Measurements from ENCODE around the gene HPD.
"Not testable (repeated sequence)": the region's sequence is repeated elsewhere in the genome, so short reads cannot be mapped to it uniquely, and the experiment has no call there.

Gene HPD

DNA sequence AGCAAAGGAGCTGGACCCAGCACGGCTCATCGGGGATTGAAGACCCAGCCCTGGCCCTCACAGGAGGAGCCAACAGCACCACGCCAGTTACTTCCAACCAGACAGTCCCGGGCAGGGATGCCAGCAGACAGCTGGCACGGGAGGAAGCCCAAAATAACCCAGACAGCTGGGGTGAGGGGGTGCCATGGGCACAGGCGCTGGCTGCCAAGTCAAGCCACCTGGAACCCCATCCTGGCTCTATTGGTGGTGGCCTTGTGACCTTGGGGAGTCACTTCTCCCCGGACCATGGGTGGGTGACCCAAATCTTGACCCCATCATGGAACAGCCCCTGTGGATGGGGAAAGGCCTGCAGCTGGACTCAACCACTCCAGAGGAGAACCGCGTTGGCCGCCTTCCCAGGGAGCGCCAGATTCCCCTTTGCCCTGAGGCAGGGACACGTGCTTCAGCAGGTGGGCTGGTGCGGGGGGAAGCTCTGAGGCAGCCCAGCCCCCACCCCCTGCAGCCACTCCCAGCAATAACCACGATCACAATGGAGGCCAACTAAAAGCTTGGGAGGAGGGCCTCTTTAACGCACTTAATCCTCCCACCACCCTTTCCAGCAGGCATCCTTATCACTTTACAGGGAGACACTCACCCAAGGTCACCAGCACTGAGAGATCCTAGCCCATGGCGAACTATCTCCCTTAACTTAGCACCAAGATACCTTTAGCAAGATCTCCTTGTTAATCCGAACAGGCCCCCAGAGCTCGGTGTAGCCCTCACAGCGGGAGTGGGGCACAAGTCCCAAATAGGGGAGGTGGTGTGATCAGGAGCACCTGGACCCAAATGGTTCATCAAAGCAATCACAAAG is 60.5 kb downstream of the HPD start:
- peak; percentile 85 for DNase-seq

- peak; percentile 73 for DNase-seq
Measured at GRCh38 chr12:121796855-121797751, 61.6 kb downstream of the HPD start.

GRCh38 chr12:121795034-121795968 is 63.4 kb downstream of the HPD start:
- DNase-seq = peak; percentile 42

DNA sequence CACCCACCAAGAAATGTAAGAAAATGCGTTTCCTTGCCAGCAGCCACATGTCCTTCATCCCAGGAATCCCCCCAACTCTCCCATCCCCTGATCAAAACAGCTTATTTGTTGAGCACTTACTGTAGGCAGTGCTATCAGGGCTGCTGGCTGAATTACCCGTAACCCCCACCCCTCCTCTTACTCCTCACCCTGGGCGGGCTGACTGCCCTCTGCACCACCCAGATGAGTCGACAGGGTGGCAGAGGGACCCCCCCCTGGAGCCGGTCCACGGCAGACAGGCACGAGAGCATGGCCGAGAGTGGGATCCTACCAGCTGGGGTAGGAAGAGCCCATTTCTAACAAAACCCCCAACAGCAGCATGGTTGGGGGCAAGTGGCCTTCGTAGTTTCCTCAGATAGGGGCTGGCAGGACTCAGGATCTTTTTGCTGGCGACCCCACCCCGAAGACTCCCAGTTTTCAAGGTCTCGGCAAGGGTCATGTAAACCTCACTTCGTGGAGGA is 64.1 kb downstream of the HPD start:
- no peak for DNase-seq

GRCh38 chr12:121793838-121794533 is 64.7 kb downstream of the HPD start:
- peak; percentile 83 for DNase-seq

DNA sequence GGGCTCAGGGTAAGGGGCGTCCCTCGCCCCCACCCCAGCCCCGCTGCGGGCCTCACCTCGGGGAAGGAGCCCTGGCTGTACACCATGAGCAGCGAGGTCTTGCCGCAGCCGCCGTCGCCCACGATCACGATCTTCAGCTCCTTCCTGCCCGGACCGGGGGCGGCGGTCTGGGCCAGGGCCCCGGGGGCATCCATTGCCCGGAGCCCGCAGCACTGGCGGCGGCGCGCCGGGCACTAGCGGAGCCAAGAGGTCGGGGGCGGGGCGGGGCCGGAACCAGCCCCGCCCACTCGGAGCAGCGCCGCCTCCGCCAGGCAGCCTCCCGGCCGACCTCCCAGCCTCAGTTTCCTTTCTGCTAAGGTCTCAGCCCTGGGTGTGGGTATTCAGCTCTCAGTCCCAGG is 65.2 kb downstream of the HPD start, which contains the start of gene RHOF:
TSS of gene RHOF (minus strand) at position 249 of the 398 bp plus-strand sequence. CDS start at position 194, 55 bp downstream.
- DNase-seq = no peak

DNA sequence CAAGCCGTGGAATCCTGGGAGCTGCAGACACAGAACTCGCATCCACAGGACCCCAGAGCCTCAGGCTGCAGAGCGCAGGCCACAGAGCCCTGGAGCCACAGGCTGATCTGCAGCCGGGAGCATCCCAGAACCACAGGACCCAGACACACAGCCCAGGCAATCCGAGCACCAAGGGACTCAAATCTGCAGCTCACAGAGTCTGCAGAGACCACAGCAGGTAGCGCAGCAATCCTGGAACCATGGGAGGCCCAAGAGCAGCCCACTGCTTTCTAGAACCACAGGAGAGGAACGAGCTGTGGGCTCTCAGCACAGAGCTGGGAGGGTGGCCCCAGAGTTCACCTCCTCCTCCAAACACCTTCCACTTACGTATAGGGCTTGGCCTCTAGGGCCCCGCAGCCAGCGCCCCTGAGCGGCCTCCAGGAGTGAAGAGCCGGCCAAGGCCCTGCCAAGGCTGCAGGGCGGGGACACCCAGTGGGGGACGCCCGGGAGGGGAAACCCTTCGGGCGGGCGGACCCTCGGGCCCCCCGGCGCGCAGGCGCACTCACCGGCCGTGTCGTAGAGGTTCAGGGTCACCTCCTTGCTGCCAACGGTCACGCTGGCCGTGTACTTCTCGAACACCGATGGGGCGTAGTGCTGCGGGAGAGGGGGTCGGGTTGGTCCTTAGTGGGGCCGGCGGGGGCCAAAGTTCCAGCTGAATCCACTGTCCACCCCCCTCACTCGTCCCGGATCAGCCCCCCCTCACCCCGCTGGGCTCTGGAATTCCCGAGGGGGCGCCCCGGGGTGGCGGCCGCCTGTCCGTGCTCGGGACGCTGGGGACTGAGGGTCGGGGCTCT is 65.8 kb downstream of the HPD start:
- no peak for DNase-seq

- DNase-seq = no peak
Measured at GRCh38 chr12:121791671-121792551, 66.7 kb downstream of the HPD start.

DNA sequence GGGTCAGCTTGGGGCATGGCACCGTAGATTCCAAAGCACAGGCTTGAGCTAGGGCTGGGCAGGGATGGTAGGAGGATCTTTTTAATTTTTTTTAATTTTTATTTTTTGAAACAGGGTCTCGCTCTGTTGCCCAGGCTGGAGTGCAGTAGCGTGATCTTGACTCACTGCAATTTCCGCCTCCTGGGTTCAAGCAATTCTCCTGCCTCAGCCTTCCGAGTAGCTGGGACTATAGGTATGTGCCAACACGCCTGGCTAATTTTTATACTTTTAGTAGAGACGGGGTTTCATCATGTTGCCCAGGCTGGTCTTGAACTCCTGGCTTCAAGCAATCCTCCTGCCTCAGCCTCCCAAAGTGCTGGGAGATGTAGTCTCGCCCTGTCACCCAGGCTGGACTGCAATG is 67.9 kb downstream of the HPD start:
- not testable (repeated sequence) for DNase-seq

DNA sequence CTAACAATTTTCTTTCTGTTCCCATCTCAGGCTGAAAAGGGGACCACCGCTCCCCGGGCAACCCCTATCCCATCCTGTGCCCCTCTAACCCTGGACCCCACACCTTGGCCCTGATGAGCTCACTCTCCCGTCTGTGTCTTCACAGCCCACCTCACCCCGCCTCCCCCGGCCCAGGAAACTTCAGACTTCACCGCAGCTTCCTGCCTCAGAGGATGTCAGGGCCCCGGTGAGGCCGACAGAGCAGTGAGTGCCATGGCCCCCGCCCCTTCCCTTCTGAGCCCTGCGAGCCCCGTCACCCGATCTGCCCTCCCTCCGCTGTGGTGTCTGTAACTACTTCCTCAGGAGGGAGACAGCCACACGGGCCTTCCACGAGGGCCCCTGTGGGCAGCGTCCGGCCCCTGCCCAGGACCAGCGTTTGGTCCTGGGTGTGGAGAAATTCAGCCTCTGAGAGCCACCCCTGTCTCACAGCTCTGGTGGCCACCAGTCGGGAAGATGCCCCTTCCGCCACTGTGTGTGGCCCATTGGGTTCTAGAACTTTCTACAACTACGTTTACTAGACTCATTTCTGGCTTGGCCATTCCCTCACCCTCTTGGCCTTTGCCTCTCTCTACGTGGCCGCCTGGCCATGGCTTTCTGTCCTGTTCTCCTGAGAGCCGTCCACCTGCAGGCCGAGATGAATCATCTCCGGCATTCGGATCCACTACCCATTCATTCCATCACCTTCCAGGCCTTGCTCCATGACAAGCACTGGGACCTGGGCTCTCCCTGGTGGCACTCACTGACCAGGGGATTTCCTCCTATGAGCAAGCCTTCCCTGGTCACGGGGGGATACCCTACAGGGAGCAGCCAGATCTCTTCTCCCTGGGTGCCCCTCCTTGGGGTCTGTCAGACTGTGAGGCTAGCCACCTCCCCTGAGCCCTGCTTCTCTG is 68.6 kb downstream of the HPD start:
- no peak for DNase-seq
